Heart left ventricle (tissue), 13 donors: Measurements from ENCODE around the gene CCDC92B.

ENCODE experiments used
- POLR2A ChIP-seq, 2 donors: fragments of 450-650 bp; IDR thresholded peaks; one replicate each; pipeline ENCODE4 v1.6.1; 2017; ENCODE audit warnings: antibody characterized with exemption in 2 of 2, mild to moderate bottlenecking in 2 of 2, moderate library complexity in 2 of 2
- TF ChIP-seq, protein P1 (sequence below), 12 donors: fragments of 200-600 bp; sonication (generic) in 4 of 12; IDR thresholded peaks; one replicate each; pipeline versions ENCODE4 v1.5.0 to v1.8.0; 2018 to 2022; ENCODE audit warnings: antibody characterized with exemption in 12 of 12, mild to moderate bottlenecking in 5 of 12
- donor health status: ischemic (EF 13 %, LVEDD 7.1; RV severe dilation, severe dysfunction).
- donor health status: DM: no; HTN: yes; CAD: no.
- donor health status: DM: no; HTN: no; CAD: no.
- donor health status: ischemic (EF 25% LVEDD 6.9; RV normal size, moderate dysfunction).
- donor health status: ischemic (EF 25% LVEDD 5.7; RV mildly dilated, moderate dysfunction).
- donor health status: ischemic (EF 35%, LVEDD 5.7; RV mildly dilated, moderate dysfunction).
- donor health status: nonischemic (EF 11% LVEDD 7.7; RV severe dilation, severe dysfunction).
- donor health status: DM: yes; HTN: yes; CAD: no.
- donor health status: PGD.
- donor health status: ischemic (EF 29% LVEDD 5.4; RV normal size, mild dysfunction).
- donor health status: nonischemic (EF 23%, LVEDD 6.1; RV moderate dilation, normal function).

DNA sequence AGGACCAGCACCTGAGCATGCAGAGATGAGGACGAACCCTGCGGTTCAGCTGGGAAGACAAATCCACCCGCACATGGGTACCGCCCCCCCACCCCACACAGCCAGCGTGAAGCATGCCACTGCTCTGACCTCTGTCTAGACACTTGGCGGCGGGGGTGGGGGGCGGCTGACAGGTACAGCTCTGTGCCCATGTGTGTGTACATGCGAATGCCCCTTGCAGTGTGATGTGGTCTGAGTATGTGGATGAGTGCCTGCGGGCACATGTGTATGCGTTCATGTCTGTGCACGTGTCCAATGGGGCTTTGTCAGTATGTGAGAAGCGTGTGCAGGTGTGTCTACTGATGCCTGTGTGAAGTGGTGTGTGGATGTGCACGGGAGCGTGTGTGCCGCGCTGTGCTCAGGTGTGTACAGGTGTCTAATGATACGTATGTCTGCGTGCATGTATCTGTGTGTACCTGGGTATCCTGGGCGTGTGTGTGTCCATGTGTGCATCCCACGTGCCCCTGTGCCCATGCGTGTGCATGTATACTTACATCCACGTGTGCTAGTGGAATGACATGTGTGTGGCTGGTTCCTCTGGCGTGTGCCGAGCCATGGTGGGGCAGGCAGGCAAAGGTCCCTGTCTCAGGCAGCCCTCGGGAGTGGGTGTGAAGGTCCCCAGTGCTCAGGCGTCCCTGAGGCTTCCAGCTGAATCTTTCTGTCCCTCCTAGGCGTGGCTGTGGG lies 46.1 kb upstream of the CCDC92B start:
- TF ChIP-seq, protein P1, sequence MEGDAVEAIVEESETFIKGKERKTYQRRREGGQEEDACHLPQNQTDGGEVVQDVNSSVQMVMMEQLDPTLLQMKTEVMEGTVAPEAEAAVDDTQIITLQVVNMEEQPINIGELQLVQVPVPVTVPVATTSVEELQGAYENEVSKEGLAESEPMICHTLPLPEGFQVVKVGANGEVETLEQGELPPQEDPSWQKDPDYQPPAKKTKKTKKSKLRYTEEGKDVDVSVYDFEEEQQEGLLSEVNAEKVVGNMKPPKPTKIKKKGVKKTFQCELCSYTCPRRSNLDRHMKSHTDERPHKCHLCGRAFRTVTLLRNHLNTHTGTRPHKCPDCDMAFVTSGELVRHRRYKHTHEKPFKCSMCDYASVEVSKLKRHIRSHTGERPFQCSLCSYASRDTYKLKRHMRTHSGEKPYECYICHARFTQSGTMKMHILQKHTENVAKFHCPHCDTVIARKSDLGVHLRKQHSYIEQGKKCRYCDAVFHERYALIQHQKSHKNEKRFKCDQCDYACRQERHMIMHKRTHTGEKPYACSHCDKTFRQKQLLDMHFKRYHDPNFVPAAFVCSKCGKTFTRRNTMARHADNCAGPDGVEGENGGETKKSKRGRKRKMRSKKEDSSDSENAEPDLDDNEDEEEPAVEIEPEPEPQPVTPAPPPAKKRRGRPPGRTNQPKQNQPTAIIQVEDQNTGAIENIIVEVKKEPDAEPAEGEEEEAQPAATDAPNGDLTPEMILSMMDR (IDR thresholded peaks at IDR 0.05), result no peak
- TF ChIP-seq POLR2A (IDR thresholded peaks at IDR 0.05), result no peak
